Small intestine (tissue), 7 donors: ENCODE data around the gene SLC22A14. TPM values are rescaled to one million over a fixed set of nuclear protein-coding genes. Genes with fewer than 3 reads are reported as not detected.
"Not testable (repeated sequence)": the region's sequence is repeated elsewhere in the genome, so short reads cannot be mapped to it uniquely, and the experiment has no call there.

Source experiments
- DNase-seq, 2 donors: peaks; one replicate each; pipeline versions ENCODE4 v3.0.0 to v3.0.0-alpha.2; 2013
- FAIRE-seq: peaks from 2 replicates; lab custom pipeline; 2012; peaks lifted over from hg19 to GRCh38; lab: Jason Lieb, UNC
- H3K27ac ChIP-seq, 3 donors: one replicate each; pipeline ENCODE4 v1.5.1; 2013; ENCODE audit warnings: low read length in 2 of 3, mild to moderate bottlenecking in 2 of 3, control low read depth in 1 of 3, inconsistent platforms in 1 of 3, low read depth in 1 of 3, moderate library complexity in 1 of 3
- H3K27me3 ChIP-seq, 3 donors: one replicate each; pipeline ENCODE4 v1.6.1; 2013; ENCODE audit warnings: low read length in 3 of 3, inconsistent platforms in 1 of 3; ENCODE audit not compliant: control insufficient read depth in 3 of 3, insufficient read depth in 3 of 3
- H3K36me3 ChIP-seq, 3 donors: one replicate each; pipeline ENCODE4 v1.6.1; 2013; ENCODE audit warnings: low read length in 3 of 3, inconsistent platforms in 1 of 3, low read depth in 1 of 3, mild to moderate bottlenecking in 1 of 3, moderate library complexity in 1 of 3; ENCODE audit not compliant: control insufficient read depth in 3 of 3, insufficient read depth in 2 of 3
- H3K4me1 ChIP-seq, 3 donors: one replicate each; pipeline ENCODE4 v1.6.1; 2013; ENCODE audit warnings: low read length in 2 of 3, inconsistent platforms in 1 of 3, low read depth in 1 of 3, mild to moderate bottlenecking in 1 of 3, moderate library complexity in 1 of 3; ENCODE audit not compliant: control insufficient read depth in 3 of 3, insufficient read depth in 2 of 3
- H3K4me3 ChIP-seq, 3 donors: one replicate each; pipeline ENCODE4 v1.5.1; 2013; ENCODE audit warnings: low read length in 3 of 3, control low read depth in 1 of 3, inconsistent platforms in 1 of 3, low read depth in 1 of 3, mild to moderate bottlenecking in 1 of 3, moderate library complexity in 1 of 3
- H3K9me3 ChIP-seq, 2 donors: one replicate each; pipeline ENCODE4 v1.6.1; 2013; ENCODE audit warnings: low read depth in 1 of 2, low read length in 1 of 2; ENCODE audit not compliant: control insufficient read depth in 2 of 2, insufficient read depth in 1 of 2
- WGBS, 3 donors: extraction: QIAGEN DNeasy Blood & Tissue Kit; methylation state at CpG; one replicate each; pipeline ENCODE4 v1.1.7; 2013; 5-methylcytosine and 5-hydroxymethylcytosine counted together
- polyA plus RNA-seq, 4 donors: library from polyadenylated mRNA; stranded (reverse) in 3 of 4; unstranded in 1 of 4; fragments of 200-250 nt in 3 of 4; fragments of 120-200 nt in 1 of 4; gene quantifications; one replicate each; pipeline versions ENCODE4 v1.2.1 to v1.2.3, GENCODE V29; 2013
- donor health status: healthy with polysubstance abuse.
- donor health status: control.
- donor health status: control.
- donor health status: Bipolar disorder and iron deficiency.
- donor health status: healthy.

Gene SLC22A14
- polyA plus RNA-seq, 4 donors = 0.04 to 0.27 (median 0.09) TPM; not detected in 1

DNA sequence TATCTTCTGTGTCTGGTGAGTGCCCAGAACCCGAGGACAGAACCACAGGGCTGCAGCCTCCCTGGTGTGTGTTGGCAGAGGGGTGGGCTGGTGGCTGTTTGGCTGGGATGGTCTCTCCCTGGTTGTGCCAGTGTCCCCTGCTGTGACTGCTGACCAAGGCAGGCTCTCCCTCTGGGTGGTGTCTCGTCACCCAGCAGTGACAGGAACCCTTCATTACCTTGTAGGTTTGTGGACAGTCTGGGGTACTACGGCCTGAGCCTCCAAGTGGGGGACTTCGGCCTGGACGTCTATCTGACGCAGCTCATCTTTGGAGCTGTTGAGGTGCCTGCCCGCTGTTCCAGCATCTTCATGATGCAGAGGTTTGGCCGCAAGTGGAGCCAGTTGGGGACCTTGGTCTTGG, 6.4 kb upstream of the SLC22A14 start:
- Histone ChIP-seq H3K9me3 (no peaks in the 10 kb centered on the region), H3K36me3 (peaks cover 0 to 23% (median 0%) of the 10 kb centered on the region in 3 donors), H3K4me1 (no peaks in the 10 kb centered on the region), H3K27ac (no peak overlapping the region), H3K27me3 (no peaks in the 10 kb centered on the region), H3K4me3 (no peak overlapping the region)
- no peak for DNase-seq
- FAIRE-seq = no peak
- WGBS, 3 donors = 92 to 97% (median 93%) methylated on average over 8 of the region's 8 CpGs

GRCh38 chr3:38276081-38276916, 5.8 kb upstream of the SLC22A14 start:
- Histone ChIP-seq H3K27ac (no peak overlapping the region), H3K4me1 (no peaks in the 10 kb centered on the region), H3K9me3 (no peaks in the 10 kb centered on the region), H3K36me3 (peaks cover 0 to 23% (median 0%) of the 10 kb centered on the region in 3 donors), H3K27me3 (no peaks in the 10 kb centered on the region), H3K4me3 (no peak overlapping the region)
- no peak for FAIRE-seq
- no peak for DNase-seq
- WGBS, 3 donors = 92 to 94% (median 93%) methylated on average over 13 of the region's 13 CpGs

DNA sequence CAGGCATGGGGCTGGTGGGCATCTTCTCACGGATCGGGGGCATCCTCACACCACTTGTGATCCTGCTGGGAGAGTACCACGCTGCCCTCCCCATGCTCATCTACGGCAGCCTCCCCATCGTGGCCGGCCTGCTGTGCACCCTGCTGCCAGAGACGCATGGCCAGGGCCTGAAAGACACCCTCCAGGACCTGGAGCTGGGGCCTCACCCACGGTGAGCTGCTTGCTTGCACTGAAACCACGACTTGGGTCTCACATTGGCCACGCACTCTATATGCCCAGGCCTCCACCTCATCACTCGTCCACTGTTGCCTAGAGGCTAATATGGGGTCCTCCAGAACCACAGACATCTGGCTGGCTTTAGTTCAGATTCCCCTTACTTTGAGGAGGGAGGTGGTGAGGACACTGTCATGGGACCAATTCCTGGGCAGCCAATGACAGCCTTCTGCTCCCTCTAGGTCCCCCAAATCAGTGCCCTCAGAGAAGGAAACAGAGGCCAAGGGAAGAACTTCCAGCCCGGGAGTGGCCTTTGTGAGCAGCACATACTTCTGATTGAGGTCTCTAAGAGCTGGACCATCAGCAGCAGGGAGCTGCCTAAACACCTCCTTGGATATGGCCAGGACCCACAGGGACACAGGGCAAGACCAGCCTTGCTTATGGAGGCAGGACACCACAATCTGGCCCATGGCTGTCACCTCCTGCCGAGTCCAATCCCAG, 5.0 kb upstream of the SLC22A14 start:
- H3K4me1 ChIP-seq = no peaks in the 10 kb centered on the region
- peaks cover 0 to 23% (median 0%) of the 10 kb centered on the region in 3 donors for H3K36me3 ChIP-seq
- H3K27me3 ChIP-seq = no peaks in the 10 kb centered on the region
- no peak overlapping the region for H3K4me3 ChIP-seq
- FAIRE-seq (no peak), DNase-seq (no peak)
- no peak overlapping the region for H3K27ac ChIP-seq
- WGBS, 3 donors = 94 to 98% (median 95%) methylated on average over 12 to 13 of the region's 13 CpGs
- H3K9me3 ChIP-seq = no peaks in the 10 kb centered on the region

- WGBS, 3 donors = 91 to 97% (median 94%) methylated on average over 5 of the region's 5 CpGs
- DNase-seq (no peak), FAIRE-seq (no peak)
- H3K27me3 ChIP-seq = no peaks in the 10 kb centered on the region
- H3K4me1 ChIP-seq = no peaks in the 10 kb centered on the region
- H3K36me3 ChIP-seq = peaks cover 0 to 23% (median 0%) of the 10 kb centered on the region in 3 donors
- H3K27ac ChIP-seq = no peak overlapping the region
- no peaks in the 10 kb centered on the region for H3K9me3 ChIP-seq
- H3K4me3 ChIP-seq = no peak overlapping the region
Measured at GRCh38 chr3:38278841-38279240, 3.3 kb upstream of the SLC22A14 start.

DNA sequence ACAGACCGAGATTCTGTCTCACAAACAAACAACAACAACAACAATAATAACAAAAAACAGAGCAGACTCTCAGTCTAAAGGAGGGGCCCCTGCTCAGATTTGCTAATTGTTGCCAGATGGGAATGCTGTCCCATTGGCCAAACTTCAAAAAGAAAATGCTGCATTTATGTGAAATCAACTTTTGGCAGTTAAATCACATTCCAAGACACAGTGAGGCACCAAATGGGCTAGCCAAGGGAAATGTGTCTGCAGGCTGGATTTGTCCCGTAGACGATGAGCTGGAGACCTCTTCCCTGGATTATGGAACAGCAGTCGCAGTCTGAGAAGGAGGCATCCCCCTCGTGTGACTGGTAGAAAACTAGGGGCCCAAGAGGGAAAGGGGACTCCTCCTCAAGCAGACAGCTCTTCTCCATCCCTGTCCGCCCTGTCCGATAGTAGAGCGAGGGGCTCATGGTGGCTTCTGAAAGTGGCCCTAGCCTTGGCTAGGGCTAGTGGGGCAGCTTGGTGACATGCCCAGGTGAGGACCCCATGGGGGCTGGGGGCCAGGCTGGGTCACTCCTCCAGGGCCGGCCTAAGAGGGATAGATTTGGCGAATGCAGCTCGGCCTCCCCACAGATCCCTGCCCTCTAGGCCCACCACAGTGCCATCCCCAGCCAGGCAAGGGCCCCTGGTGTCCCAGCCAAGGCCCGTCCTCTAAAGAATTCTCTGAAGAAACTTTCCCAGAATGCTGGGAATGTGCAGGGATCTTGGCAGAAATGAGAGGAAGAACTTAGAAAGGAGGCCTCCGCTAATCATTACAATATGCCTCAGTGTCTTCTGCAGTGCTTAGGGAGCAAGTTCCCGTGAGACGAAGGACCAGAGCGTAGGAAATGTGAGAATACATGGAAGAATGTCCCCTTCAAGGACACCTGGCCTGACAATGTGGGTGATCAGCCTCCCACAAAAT, 2.0 kb downstream of the SLC22A14 start:
- DNase-seq (no peak), FAIRE-seq (no peak)
- Histone ChIP-seq H3K27me3 (no peaks in the 10 kb centered on the region), H3K27ac (no peak overlapping the region), H3K4me1 (no peaks in the 10 kb centered on the region), H3K4me3 (no peak overlapping the region), H3K9me3 (peaks cover 0 to 3% of the 10 kb centered on the region in 2 donors), H3K36me3 (no peaks in the 10 kb centered on the region)
- 87 to 92% (median 91%) methylated on average over 16 of the region's 16 CpGs for WGBS, 3 donors

- Histone ChIP-seq H3K4me3 (no peak overlapping the region), H3K36me3 (no peaks in the 10 kb centered on the region), H3K27me3 (no peaks in the 10 kb centered on the region), H3K27ac (no peak overlapping the region), H3K4me1 (no peaks in the 10 kb centered on the region), H3K9me3 (peaks cover 0 to 3% of the 10 kb centered on the region in 2 donors)
- no peak for FAIRE-seq
- no peak for DNase-seq
- WGBS, 3 donors = 77 to 91% (median 84%) methylated on average over 6 of the region's 6 CpGs
Measured at GRCh38 chr3:38284756-38285150, 2.7 kb downstream of the SLC22A14 start.

DNA sequence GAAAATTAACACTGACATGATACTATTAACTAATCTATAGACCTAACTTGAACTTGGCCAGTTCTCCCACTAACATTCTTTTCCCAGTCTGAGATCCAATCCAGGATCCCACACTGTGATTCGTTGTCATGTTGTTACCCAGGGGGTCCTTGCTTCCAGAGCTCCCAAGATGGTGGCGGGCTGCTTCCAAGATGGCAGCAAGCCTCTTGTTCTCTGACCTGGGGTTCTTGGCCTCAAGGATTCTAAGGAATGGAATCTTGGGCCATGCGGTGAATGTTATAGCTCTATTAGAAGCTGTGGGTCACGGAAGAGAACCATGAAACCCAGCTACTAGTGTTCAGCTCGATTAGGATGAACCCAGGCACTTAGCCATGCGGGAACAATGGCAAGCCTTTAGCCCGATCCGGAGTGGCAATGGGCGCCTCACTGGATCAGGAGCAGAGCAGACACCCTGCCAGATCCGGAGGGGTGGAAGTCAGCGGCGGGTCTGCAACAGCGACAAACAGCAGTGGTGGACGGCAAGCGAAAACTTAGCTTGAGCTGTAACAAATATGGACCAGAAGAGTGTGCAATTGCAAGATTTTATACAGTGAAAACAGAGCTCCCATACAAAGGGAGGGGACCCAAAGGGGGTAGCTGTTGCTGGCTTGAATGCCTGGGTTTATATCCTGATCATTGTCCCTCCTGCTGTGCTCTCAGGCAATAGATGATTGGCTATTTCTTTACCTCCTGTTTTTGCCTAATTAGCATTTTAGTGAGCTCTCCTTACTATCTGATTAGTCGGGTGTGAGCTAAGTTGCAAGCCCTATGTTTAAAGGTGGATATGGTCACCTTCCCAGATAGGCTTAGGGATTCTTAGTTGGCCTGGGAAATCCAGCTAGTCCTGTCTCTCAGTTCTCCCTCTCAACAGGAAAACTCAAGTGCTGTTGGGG, 7.5 kb downstream of the SLC22A14 start:
- not testable (repeated sequence) for H3K27ac ChIP-seq, DNase-seq, H3K4me1 ChIP-seq, H3K27me3 ChIP-seq, H3K9me3 ChIP-seq, H3K36me3 ChIP-seq, FAIRE-seq, H3K4me3 ChIP-seq
- WGBS, 3 donors = 92 to 93% (median 93%) methylated on average over 16 of the region's 16 CpGs
